Kidney (tissue), 14 donors: ENCODE measurements around the gene LRIT1. TPM values are rescaled to one million over a fixed set of nuclear protein-coding genes. Genes with fewer than 3 reads are reported as not detected.

Source experiments
- DNase-seq, 5 donors: peaks; one replicate each; pipeline ENCODE4 v3.0.0-alpha.2; 2013 to 2020
- FAIRE-seq: peaks from 2 replicates; lab custom pipeline; 2012; peaks lifted over from hg19 to GRCh38; lab: Jason Lieb, UNC
- H3K27ac ChIP-seq, 2 donors: one replicate each; pipeline ENCODE4 v1.7.0; 2013; ENCODE audit warnings: low read depth in 2 of 2, low read length in 2 of 2, inconsistent platforms in 1 of 2
- H3K27me3 ChIP-seq: one replicate; pipeline ENCODE4 v1.7.1; 2013; ENCODE audit warnings: low read length, inconsistent platforms; ENCODE audit not compliant: control insufficient read depth, insufficient read depth
- H3K36me3 ChIP-seq, 3 donors: one replicate each; pipeline versions ENCODE4 v1.7.0 to v1.7.1; 2013; ENCODE audit warnings: low read length in 3 of 3, control low read depth in 1 of 3, inconsistent platforms in 1 of 3; ENCODE audit not compliant: insufficient read depth in 3 of 3, control insufficient read depth in 2 of 3
- H3K4me1 ChIP-seq, 3 donors: one replicate each; pipeline versions ENCODE4 v1.7.0 to v1.7.1; 2013; ENCODE audit warnings: low read length in 3 of 3, inconsistent platforms in 1 of 3, low read depth in 1 of 3; ENCODE audit not compliant: control insufficient read depth in 2 of 3, insufficient read depth in 2 of 3
- H3K4me3 ChIP-seq, 3 donors: one replicate each; pipeline versions ENCODE4 v1.7.0 to v1.8.1; 2013; ENCODE audit warnings: low read length in 3 of 3, control low read depth in 1 of 3, inconsistent platforms in 1 of 3
- H3K9ac ChIP-seq, 3 donors: one replicate each; pipeline versions ENCODE4 v1.7.0 to v1.7.1; 2013; ENCODE audit warnings: low read length in 3 of 3, control low read depth in 1 of 3, inconsistent platforms in 1 of 3
- H3K9me3 ChIP-seq, 3 donors: one replicate each; pipeline versions ENCODE4 v1.7.0 to v1.7.1; 2013; ENCODE audit warnings: low read length in 3 of 3, control low read depth in 1 of 3, inconsistent platforms in 1 of 3; ENCODE audit not compliant: control insufficient read depth in 2 of 3, insufficient read depth in 1 of 3
- CTCF ChIP-seq: IDR thresholded peaks from 3 replicates; pipeline ENCODE4 v1.5.1; 2012; ENCODE audit warnings: mild to moderate bottlenecking, moderate library complexity, borderline replicate concordance; ENCODE audit not compliant: insufficient read depth; ENCODE audit errors: extremely low read depth
- intact Hi-C: fragments of 100-400 bp; cut with DNase I; formaldehyde crosslinking; loops from one replicate; pipeline ENCODE4 v1.11.1; 2022
- polyA plus RNA-seq: library from polyadenylated mRNA; stranded (reverse); fragments of 350-450 nt; fragmentation: Illumina TruSeq; extraction: RNeasy Lipid Tissue Mini Kit (QIAGEN cat#74804); gene quantifications from one replicate; pipeline ENCODE4 v1.2.3, GENCODE V29; 2014; ENCODE audit warnings: low read depth, low replicate concordance; ENCODE audit not compliant: insufficient read depth
- total RNA-seq: library from RNA; stranded (reverse); fragmentation: NEBNext Ultra II Directional; extraction: Animal tissue kit (Norgen Biotek cat#: 25700); gene quantifications from one replicate; pipeline ENCODE4 v1.2.1, GENCODE V29; 2021
- donor health status: control.
- donor health status: control.
- donor health status: control.
- donor health status: control.
- donor health status: control.
- donor health status: DM: yes; HTN: yes; CAD: no.
- donor health status: Normal renal cell carcinoma (clear cell type).

The LRIT1 gene
- total and polyA plus RNA-seq, 2 donors from 2014 or later, result not detected

GRCh38 chr10:84200537-84201243 is 40.7 kb downstream of the LRIT1 start:
- Histone ChIP-seq H3K4me1 (no peaks in the 10 kb centered on the region), H3K9ac (no peak overlapping the region), H3K36me3 (no peaks in the 10 kb centered on the region), H3K4me3 (no peak overlapping the region), H3K27me3 (peaks cover 6% of the 10 kb centered on the region), H3K9me3 (no peaks in the 10 kb centered on the region), H3K27ac (no peak overlapping the region)
- TF ChIP-seq CTCF, result no peak
- intact Hi-C loops, result loop anchor here (10.0 kb wide), 1 partner anchor 56 kb away; no protein-coding TSS in a partner anchor
- FAIRE-seq, result no peak
- no peak for DNase-seq

GRCh38 chr10:84198206-84198915 is 43.0 kb downstream of the LRIT1 start:
- no peak overlapping the region for H3K9ac ChIP-seq
- peaks cover 20% of the 10 kb centered on the region for H3K27me3 ChIP-seq
- peaks cover 0 to 3% (median 0%) of the 10 kb centered on the region in 3 donors for H3K4me1 ChIP-seq
- no peak for TF ChIP-seq CTCF
- intact Hi-C loops, result no loop called here
- no peak overlapping the region for H3K4me3 ChIP-seq
- no peaks in the 10 kb centered on the region for H3K36me3 ChIP-seq
- FAIRE-seq, result no peak
- DNase-seq, result no peak
- no peak overlapping the region for H3K27ac ChIP-seq
- H3K9me3 ChIP-seq, result no peaks in the 10 kb centered on the region

- TF ChIP-seq CTCF, result no peak
- FAIRE-seq (no peak), DNase-seq (no peak)
- Histone ChIP-seq H3K4me3 (no peak overlapping the region), H3K36me3 (no peaks in the 10 kb centered on the region), H3K27me3 (peaks cover 20% of the 10 kb centered on the region), H3K9ac (no peak overlapping the region), H3K27ac (no peak overlapping the region), H3K4me1 (peaks cover 0 to 3% (median 0%) of the 10 kb centered on the region in 3 donors), H3K9me3 (no peaks in the 10 kb centered on the region)
- intact Hi-C loops, result no loop called here
These were observed 43.7 kb downstream of the LRIT1 start for GRCh38 chr10:84197643-84198042.
